GM23248 (cell line): ENCODE measurements around the gene MCEMP1. TPM values are rescaled to one million over a fixed set of nuclear protein-coding genes. Genes with fewer than 3 reads are reported as not detected.

Experiments used
- DNase-seq: peaks from one replicate; pipeline ENCODE4 v3.0.0-alpha.2; 2015
- H2AFZ ChIP-seq: fragments of 200-600 bp; sonication (generic); 2 replicates; pipeline ENCODE4 v1.6.1; 2016; ENCODE audit warnings: antibody characterized with exemption
- H3F3A ChIP-seq: fragments of 200-600 bp; sonication (generic); 2 replicates; pipeline ENCODE4 v1.6.1; 2016; ENCODE audit warnings: mild to moderate bottlenecking, antibody characterized with exemption, mixed run types; ENCODE audit not compliant: insufficient read depth
- H3K27ac ChIP-seq: fragments of 200-600 bp; sonication (generic); 2 replicates; pipeline ENCODE4 v1.5.1; 2016; ENCODE audit warnings: mild to moderate bottlenecking
- H3K27me3 ChIP-seq: fragments of 200-600 bp; sonication (generic); replicated peaks from 2 replicates; pipeline ENCODE4 v1.6.1; 2016; ENCODE audit warnings: mild to moderate bottlenecking; ENCODE audit not compliant: insufficient read depth
- H3K36me3 ChIP-seq: fragments of 200-600 bp; sonication (generic); 2 replicates; pipeline ENCODE4 v1.6.1; 2016; ENCODE audit warnings: low read depth, mild to moderate bottlenecking
- H3K4me1 ChIP-seq: fragments of 200-600 bp; sonication (generic); 2 replicates; pipeline ENCODE4 v1.6.1; 2016; ENCODE audit warnings: mild to moderate bottlenecking; ENCODE audit not compliant: insufficient read depth
- H3K4me2 ChIP-seq: fragments of 200-600 bp; sonication (generic); one replicate; pipeline ENCODE4 v1.6.1; 2016; ENCODE audit warnings: mild to moderate bottlenecking; ENCODE audit not compliant: unreplicated experiment
- H3K4me3 ChIP-seq: fragments of 200-600 bp; sonication (generic); 2 replicates; pipeline ENCODE4 v1.5.1; 2016; ENCODE audit warnings: mild to moderate bottlenecking
- H3K79me2 ChIP-seq: fragments of 200-600 bp; sonication (generic); 2 replicates; pipeline ENCODE4 v1.6.1; 2016; ENCODE audit warnings: mild to moderate bottlenecking; ENCODE audit not compliant: insufficient read depth
- H3K9ac ChIP-seq: fragments of 200-600 bp; sonication (generic); 2 replicates; pipeline ENCODE4 v1.6.1; 2016; ENCODE audit warnings: mild to moderate bottlenecking
- H3K9me2 ChIP-seq: fragments of 200-600 bp; sonication (generic); 2 replicates; pipeline ENCODE4 v1.6.1; 2016; ENCODE audit warnings: mixed run types, mild to moderate bottlenecking, moderate library complexity; ENCODE audit not compliant: insufficient read depth
- H3K9me3 ChIP-seq: fragments of 200-600 bp; sonication (generic); one replicate; pipeline ENCODE4 v1.6.1; 2017; ENCODE audit warnings: low read depth
- H4K20me1 ChIP-seq: fragments of 200-600 bp; sonication (generic); 2 replicates; pipeline ENCODE4 v1.6.0; 2016; ENCODE audit not compliant: insufficient read depth
- EZH2 ChIP-seq: fragments of 200-600 bp; sonication (generic); IDR thresholded peaks from 2 replicates; pipeline ENCODE4 v1.6.1; 2018; ENCODE audit warnings: antibody characterized with exemption, mild to moderate bottlenecking; ENCODE audit not compliant: insufficient read depth, poor library complexity, severe bottlenecking
- EZH2phosphoT487 ChIP-seq: fragments of 200-600 bp; sonication (generic); IDR thresholded peaks from 2 replicates; pipeline ENCODE4 v1.6.1; 2018; ENCODE audit warnings: antibody characterized with exemption, moderate library complexity, mild to moderate bottlenecking, low read depth; ENCODE audit not compliant: insufficient read depth
- WGBS, 2 experiments: methylation state at CpG; one replicate each; pipeline ENCODE4 v1.1.6; 2015 to 2017; ENCODE audit warnings: low lambda C conversion rate in 2 of 2, low coverage in 1 of 2; ENCODE audit errors: missing lambda C conversion rate in 2 of 2; 5-methylcytosine and 5-hydroxymethylcytosine counted together
- in situ Hi-C: fragments of 300-500 bp; cut with MboI; formaldehyde crosslinking; loops from 2 replicates; pipeline ENCODE4 v1.15.0; 2020
- polyA plus RNA-seq: library from polyadenylated mRNA; unstranded; fragments of >200 nt; fragmentation: Nextera tagmentation; extraction: Ambion mirVana; gene quantifications from 2 replicates; pipeline ENCODE4 v1.2.1, GENCODE V29; 2016
- total RNA-seq: library from RNA; depleted of rRNA; stranded (reverse); fragments of >200 nt; shearing (Covaris generic); gene quantifications from 2 replicates; pipeline ENCODE4 v1.2.3, GENCODE V29; 2014

MCEMP1 gene
- total and polyA plus RNA-seq, 2 experiments from 2014 or later: not detected

- no peaks in the 10 kb centered on the region; the same call in none of the 2 replicates for H3K27me3 ChIP-seq
- H3K27ac ChIP-seq: no peak overlapping the region
- no peaks in the 10 kb centered on the region for H3K9me2 ChIP-seq
- H3K4me1 ChIP-seq: no peaks in the 10 kb centered on the region
- DNase-seq: no peak
- H4K20me1 ChIP-seq: no peaks in the 10 kb centered on the region
- H3K79me2 ChIP-seq: no peaks in the 10 kb centered on the region
- no peaks in the 10 kb centered on the region for H3K36me3 ChIP-seq
- H2AFZ ChIP-seq: no peak overlapping the region
- H3K9ac ChIP-seq: no peak overlapping the region
- in situ Hi-C loops: no loop called here
- no peaks in the 10 kb centered on the region for H3F3A ChIP-seq
- no peaks in the 10 kb centered on the region for H3K9me3 ChIP-seq
- no peak overlapping the region for H3K4me3 ChIP-seq
- TF ChIP-seq EZH2 (no peak), EZH2phosphoT487 (no peak)
- H3K4me2 ChIP-seq: no peak overlapping the region
Observed at GRCh38 chr19:7691497-7691896, 14.6 kb downstream of the MCEMP1 start.

- no peak overlapping the region for H3K4me3 ChIP-seq
- no peak overlapping the region for H3K9ac ChIP-seq
- H3F3A ChIP-seq: no peaks in the 10 kb centered on the region
- no peak overlapping the region for H3K27ac ChIP-seq
- no peaks in the 10 kb centered on the region for H3K9me3 ChIP-seq
- H3K27me3 ChIP-seq: no peaks in the 10 kb centered on the region; the same call in none of the 2 replicates
- no peaks in the 10 kb centered on the region for H3K9me2 ChIP-seq
- no peak overlapping the region for H2AFZ ChIP-seq
- no peak overlapping the region for H3K4me2 ChIP-seq
- H4K20me1 ChIP-seq: no peaks in the 10 kb centered on the region
- DNase-seq: no peak
- H3K79me2 ChIP-seq: no peaks in the 10 kb centered on the region
- no peak for TF ChIP-seq EZH2phosphoT487
- TF ChIP-seq EZH2: no peak
- in situ Hi-C loops: no loop called here
- no peaks in the 10 kb centered on the region for H3K4me1 ChIP-seq
- H3K36me3 ChIP-seq: no peaks in the 10 kb centered on the region
- WGBS, 2 experiments: 69 to 74% methylated on average over 13 of the region's 13 CpGs
Observed at GRCh38 chr19:7692417-7693088, 15.7 kb downstream of the MCEMP1 start.

- H3K9me3 ChIP-seq: no peaks in the 10 kb centered on the region
- no peak overlapping the region for H2AFZ ChIP-seq
- H3K9ac ChIP-seq: no peak overlapping the region
- H3F3A ChIP-seq: no peaks in the 10 kb centered on the region
- no peaks in the 10 kb centered on the region; the same call in none of the 2 replicates for H3K27me3 ChIP-seq
- no peaks in the 10 kb centered on the region for H3K79me2 ChIP-seq
- no peaks in the 10 kb centered on the region for H3K9me2 ChIP-seq
- WGBS, 2 experiments: 38% methylated on average over 4 of the region's 4 CpGs
- H3K4me2 ChIP-seq: no peak overlapping the region
- H3K36me3 ChIP-seq: no peaks in the 10 kb centered on the region
- no peak overlapping the region for H3K4me3 ChIP-seq
- DNase-seq: no peak
- TF ChIP-seq EZH2phosphoT487 (no peak), EZH2 (no peak)
- no peaks in the 10 kb centered on the region for H3K4me1 ChIP-seq
- H4K20me1 ChIP-seq: no peaks in the 10 kb centered on the region
- in situ Hi-C loops: no loop called here
- H3K27ac ChIP-seq: no peak overlapping the region
Observed at GRCh38 chr19:7694499-7694898, 17.6 kb downstream of the MCEMP1 start.

DNA sequence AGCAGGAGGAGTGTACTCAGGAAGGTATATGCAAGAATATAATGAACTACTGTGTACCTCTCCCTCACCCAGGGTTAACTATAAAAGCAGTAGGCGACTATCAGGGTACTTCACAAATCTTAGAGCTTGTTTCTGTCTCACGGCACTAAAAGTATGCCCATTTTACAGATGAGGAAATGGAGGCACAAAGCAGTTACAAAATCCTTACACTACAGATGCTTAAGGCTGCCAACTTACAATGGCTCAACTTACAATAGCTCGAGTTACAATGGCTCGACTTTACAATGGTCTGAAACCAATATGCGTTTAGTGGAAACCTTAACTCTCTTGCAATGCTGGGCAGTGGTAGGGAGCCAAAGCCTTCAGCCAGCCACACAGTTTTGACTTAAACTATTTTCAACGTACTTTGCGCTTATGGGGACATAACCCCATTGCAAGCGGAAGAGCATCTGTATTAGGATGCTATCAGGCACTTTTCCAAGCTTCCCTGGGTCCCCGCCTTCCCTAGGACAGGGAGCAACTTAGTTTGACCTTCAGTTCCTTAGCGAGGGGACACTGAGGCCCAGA, 20.9 kb downstream of the MCEMP1 start:
- no peak overlapping the region for H3K9ac ChIP-seq
- no peaks in the 10 kb centered on the region; the same call in none of the 2 replicates for H3K27me3 ChIP-seq
- no peak overlapping the region for H3K4me2 ChIP-seq
- H3K27ac ChIP-seq: no peak overlapping the region
- no peaks in the 10 kb centered on the region for H3K36me3 ChIP-seq
- in situ Hi-C loops: no loop called here
- no peaks in the 10 kb centered on the region for H3K9me3 ChIP-seq
- TF ChIP-seq EZH2phosphoT487 (no peak), EZH2 (no peak)
- H3K79me2 ChIP-seq: no peaks in the 10 kb centered on the region
- no peak overlapping the region for H2AFZ ChIP-seq
- H3K4me3 ChIP-seq: no peak overlapping the region
- H3K4me1 ChIP-seq: no peaks in the 10 kb centered on the region
- DNase-seq: no peak
- no peaks in the 10 kb centered on the region for H4K20me1 ChIP-seq
- 66 to 67% methylated on average over 10 of the region's 10 CpGs for WGBS, 2 experiments
- no peaks in the 10 kb centered on the region for H3K9me2 ChIP-seq
- H3F3A ChIP-seq: no peaks in the 10 kb centered on the region
